ENCODE measurements around the gene COLQ. TPM values are rescaled to one million over a fixed set of nuclear protein-coding genes. Genes with fewer than 3 reads are reported as not detected.
"Not testable (repeated sequence)": the region's sequence is repeated elsewhere in the genome, so short reads cannot be mapped to it uniquely, and the experiment has no call there.

COLQ gene
- total and polyA plus RNA-seq, 9 donors: 15.9 to 42.8 (median 32.8) TPM

DNA sequence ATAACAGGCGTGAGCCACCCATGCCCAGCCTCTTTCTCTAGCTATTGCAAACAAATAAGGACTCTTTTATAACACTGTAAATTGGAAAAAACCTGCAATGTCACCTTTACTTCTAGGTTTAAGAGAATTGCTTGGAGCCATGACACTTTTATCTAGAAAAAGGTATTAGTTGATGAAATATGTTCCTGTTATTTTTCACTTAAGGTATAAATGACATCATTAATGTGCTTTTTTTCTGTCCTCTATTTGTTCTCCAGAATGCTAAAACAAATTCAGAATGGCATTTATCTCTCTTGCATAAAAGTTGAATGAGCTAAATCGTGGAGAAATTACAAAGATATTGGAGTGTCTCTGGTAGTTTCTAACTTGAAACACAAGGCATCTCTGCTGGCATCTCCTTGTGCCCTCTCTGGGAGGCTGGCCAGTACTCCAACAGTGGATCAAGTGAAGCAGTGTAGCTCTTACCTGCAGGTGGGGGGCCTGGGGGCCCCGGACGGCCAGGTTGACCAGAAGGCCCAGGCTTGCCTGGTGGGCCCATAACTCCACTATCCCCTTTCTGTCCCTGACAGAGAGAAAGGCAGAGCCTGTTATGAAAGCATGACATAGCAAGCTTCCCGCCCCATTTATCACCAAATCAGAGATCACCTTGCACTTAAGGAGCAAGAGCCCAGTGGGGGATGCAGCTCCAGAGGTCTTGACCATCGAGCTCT is 55.5 kb downstream of the COLQ start:
- no peak for DNase-seq
- Histone ChIP-seq H3K27me3 (ENCODE audit: control insufficient read depth, insufficient read depth, low read length) (no peaks in the 10 kb centered on the region), H3K9me3 (replicated peaks; ENCODE audit: control insufficient read depth, low read depth, low read length) (no peaks in the 10 kb centered on the region), H3K4me1 (ENCODE audit: control insufficient read depth, insufficient read depth, low read length) (peaks cover 12% of the 10 kb centered on the region), H3K36me3 (ENCODE audit: control insufficient read depth, insufficient read depth, low read length) (peaks cover 14% of the 10 kb centered on the region), H3K4me3 (ENCODE audit: low read length) (no peak overlapping the region), H3K27ac (ENCODE audit: low read length) (no peak overlapping the region)
- no CpG with 5 or more reads among the region's 6 CpGs for WGBS (ENCODE audit: insufficient coverage)

DNA sequence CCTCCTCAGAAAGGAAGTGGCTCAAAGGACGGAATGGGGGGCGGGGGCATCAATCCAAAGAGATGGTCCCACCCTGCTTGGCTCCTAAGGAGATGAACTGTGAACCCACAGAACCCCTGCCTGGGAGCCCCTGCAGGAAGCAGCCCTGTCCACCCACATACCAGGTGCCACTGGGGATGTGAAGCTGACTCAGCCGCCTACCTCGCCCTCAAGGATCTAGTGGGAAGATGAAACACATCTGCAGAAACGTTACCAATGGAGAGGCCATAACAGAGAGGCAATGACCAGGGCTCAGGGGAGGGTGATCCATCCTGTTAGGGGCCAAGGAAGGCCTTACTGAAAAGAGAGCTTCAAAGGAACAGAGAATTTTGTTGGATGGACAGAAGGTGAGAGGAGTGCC is 59.1 kb downstream of the COLQ start:
- Histone ChIP-seq H3K36me3 (ENCODE audit: control insufficient read depth, insufficient read depth, low read length) (peaks cover 11% of the 10 kb centered on the region), H3K9me3 (replicated peaks; ENCODE audit: control insufficient read depth, low read depth, low read length) (no peaks in the 10 kb centered on the region), H3K4me1 (ENCODE audit: control insufficient read depth, insufficient read depth, low read length) (peaks cover 3% of the 10 kb centered on the region), H3K27me3 (ENCODE audit: control insufficient read depth, insufficient read depth, low read length) (no peaks in the 10 kb centered on the region), H3K4me3 (ENCODE audit: low read length) (no peak overlapping the region), H3K27ac (ENCODE audit: low read length) (no peak overlapping the region)
- no peak for DNase-seq
- WGBS (ENCODE audit: insufficient coverage): 87% methylated on average over 3 of the region's 5 CpGs

DNA sequence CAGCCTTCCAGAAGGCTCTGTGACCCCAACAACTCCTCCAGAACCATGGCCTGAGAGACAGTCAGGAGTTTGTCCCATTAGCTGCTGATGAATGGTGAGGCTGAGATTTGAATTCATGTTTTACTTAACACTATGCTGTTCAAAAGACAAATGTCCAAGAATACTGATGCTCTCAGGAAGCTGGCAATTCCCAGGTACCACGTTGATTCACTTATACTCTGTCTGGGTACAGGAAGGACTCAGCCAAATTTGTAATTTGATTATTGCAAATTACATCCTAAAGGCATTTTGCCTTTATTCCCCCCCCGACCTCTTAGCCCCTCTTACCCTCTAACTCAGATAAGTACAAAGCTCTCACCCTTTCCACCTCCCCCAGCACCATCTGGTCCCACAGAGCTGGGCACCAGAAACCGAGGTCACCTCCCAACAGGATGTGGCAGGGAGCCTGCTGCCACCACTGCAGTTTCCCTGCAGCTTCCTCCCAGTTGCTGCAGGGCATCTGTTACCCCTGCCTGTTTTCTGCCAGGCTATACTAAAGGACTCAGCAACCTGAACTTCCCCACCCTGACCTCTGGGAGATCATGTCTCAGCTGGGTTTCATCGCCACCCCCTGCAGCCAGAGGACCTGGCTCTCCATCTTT is 60.5 kb downstream of the COLQ start:
- Histone ChIP-seq H3K36me3 (ENCODE audit: control insufficient read depth, insufficient read depth, low read length) (peaks cover 15% of the 10 kb centered on the region), H3K4me1 (ENCODE audit: control insufficient read depth, insufficient read depth, low read length) (no peaks in the 10 kb centered on the region), H3K27ac (ENCODE audit: low read length) (no peak overlapping the region), H3K4me3 (ENCODE audit: low read length) (no peak overlapping the region), H3K9me3 (replicated peaks; ENCODE audit: control insufficient read depth, low read depth, low read length) (no peaks in the 10 kb centered on the region), H3K27me3 (ENCODE audit: control insufficient read depth, insufficient read depth, low read length) (no peaks in the 10 kb centered on the region)
- no peak for DNase-seq
- WGBS (ENCODE audit: insufficient coverage): 58% methylated on average over 2 of the region's 4 CpGs

DNA sequence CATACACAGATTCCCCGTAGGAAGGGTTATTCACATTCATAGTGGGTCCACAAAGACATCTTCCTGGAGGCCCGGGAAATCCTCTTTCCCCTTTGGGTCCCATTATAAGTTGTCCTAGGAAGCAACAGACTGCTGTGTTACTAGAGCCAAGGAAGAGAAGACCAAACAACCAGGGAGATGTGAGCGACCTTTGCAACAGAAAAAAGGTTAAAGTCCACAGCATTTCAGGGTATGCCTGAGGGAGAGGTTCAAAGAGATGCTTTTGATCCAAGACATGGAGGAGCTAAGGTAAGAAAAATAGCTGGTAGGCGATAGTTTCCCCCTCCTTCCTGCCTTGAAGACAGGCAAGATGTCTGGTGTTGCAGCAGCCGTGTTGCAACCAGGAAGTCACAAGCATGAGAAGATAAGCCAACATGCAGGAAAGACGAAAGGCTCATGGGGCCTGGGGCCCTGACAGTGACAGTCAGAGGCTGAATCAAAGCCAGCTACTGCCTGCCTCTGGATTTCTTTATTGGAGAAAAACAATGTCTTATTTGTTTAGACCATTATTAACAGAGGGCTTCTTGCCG is 63.2 kb downstream of the COLQ start:
- WGBS (ENCODE audit: insufficient coverage): 88% methylated on average over 6 of the region's 7 CpGs
- Histone ChIP-seq H3K27me3 (ENCODE audit: control insufficient read depth, insufficient read depth, low read length) (no peaks in the 10 kb centered on the region), H3K4me3 (ENCODE audit: low read length) (no peak overlapping the region), H3K9me3 (replicated peaks; ENCODE audit: control insufficient read depth, low read depth, low read length) (no peaks in the 10 kb centered on the region), H3K27ac (ENCODE audit: low read length) (no peak overlapping the region), H3K4me1 (ENCODE audit: control insufficient read depth, insufficient read depth, low read length) (no peaks in the 10 kb centered on the region), H3K36me3 (ENCODE audit: control insufficient read depth, insufficient read depth, low read length) (peaks cover 18% of the 10 kb centered on the region)
- no peak for DNase-seq

DNA sequence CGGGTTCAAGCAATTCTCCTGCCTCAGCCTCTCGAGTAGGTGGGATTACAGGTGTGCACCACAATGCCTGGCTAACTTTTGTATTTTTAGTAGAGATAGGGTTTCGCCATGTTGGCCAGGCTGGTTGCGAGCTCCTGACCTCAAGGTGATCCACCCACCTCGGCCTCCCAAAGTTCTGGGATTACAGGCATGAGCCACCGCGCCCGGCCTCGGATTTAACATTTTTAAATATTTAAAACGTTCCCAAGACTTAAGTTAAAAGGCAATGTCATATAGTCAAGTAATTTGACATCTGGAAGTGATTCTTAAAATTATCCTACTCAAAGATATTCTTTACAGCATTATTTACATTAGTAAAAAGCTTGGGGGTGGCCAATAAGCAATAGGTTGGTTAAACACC is 64.6 kb downstream of the COLQ start:
- 83% methylated on average over 1 of the region's 10 CpGs for WGBS (ENCODE audit: insufficient coverage)

DNA sequence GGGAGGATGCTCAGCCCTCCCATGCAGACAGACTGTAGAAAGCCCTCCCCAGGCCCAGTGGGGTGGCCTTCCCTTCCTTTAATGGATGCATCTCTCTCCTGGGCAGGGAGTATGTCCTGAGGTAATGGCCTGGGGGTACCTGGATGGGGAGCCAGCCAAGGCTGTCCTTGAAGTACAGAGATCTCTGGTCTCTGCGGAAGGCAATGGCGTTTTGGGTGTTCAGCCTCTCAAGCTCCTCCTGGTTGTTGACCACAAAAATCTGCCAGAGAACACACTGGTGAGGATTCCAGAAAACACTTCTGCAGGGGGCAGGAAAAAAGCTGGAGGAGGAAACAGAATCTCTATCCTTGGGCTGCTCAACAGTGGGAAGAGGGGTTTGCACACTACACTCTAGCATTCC is 65.2 kb downstream of the COLQ start:
- Histone ChIP-seq H3K9me3 (replicated peaks; ENCODE audit: control insufficient read depth, low read depth, low read length) (no peaks in the 10 kb centered on the region), H3K4me3 (ENCODE audit: low read length) (no peak overlapping the region), H3K36me3 (ENCODE audit: control insufficient read depth, insufficient read depth, low read length) (peaks cover 18% of the 10 kb centered on the region), H3K27ac (ENCODE audit: low read length) (no peak overlapping the region), H3K4me1 (ENCODE audit: control insufficient read depth, insufficient read depth, low read length) (no peaks in the 10 kb centered on the region), H3K27me3 (ENCODE audit: control insufficient read depth, insufficient read depth, low read length) (no peaks in the 10 kb centered on the region)
- no peak for DNase-seq
- 100% methylated on average over 2 of the region's 2 CpGs for WGBS (ENCODE audit: insufficient coverage)

More for the DNA sequence above, 64.6 kb downstream of the COLQ start:
- not testable (repeated sequence) for H3K9me3 ChIP-seq (replicated peaks; ENCODE audit: control insufficient read depth, low read depth, low read length); H3K4me1 ChIP-seq (ENCODE audit: control insufficient read depth, insufficient read depth, low read length); H3K27me3 ChIP-seq (ENCODE audit: control insufficient read depth, insufficient read depth, low read length); DNase-seq; H3K4me3 ChIP-seq (ENCODE audit: low read length); H3K27ac ChIP-seq (ENCODE audit: low read length)
- peaks cover 18% of the 10 kb centered on the region for H3K36me3 ChIP-seq (ENCODE audit: control insufficient read depth, insufficient read depth, low read length)

DNA sequence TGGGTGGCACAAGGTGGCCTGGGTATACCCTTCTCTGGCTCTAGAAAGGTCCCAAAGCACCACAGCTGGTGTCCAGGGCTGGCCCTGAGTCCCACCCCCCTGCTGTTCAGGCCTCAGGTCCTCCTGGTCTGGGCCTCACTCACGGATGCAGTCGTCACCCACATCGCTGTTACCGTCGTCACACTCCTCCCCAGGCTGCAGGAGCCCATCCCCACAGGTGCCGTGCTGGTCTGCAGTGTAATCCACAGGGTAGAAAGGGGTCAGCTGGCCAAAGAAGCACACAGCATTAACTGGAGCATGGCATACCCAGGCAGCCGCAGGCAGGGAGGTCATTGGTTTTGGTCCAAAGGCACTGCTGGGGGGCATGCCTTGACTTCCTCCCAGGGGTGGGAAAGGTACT is 65.8 kb downstream of the COLQ start:
- Histone ChIP-seq H3K4me1 (ENCODE audit: control insufficient read depth, insufficient read depth, low read length) (no peaks in the 10 kb centered on the region), H3K9me3 (replicated peaks; ENCODE audit: control insufficient read depth, low read depth, low read length) (no peaks in the 10 kb centered on the region), H3K27ac (ENCODE audit: low read length) (no peak overlapping the region), H3K4me3 (ENCODE audit: low read length) (no peak overlapping the region), H3K27me3 (ENCODE audit: control insufficient read depth, insufficient read depth, low read length) (no peaks in the 10 kb centered on the region), H3K36me3 (ENCODE audit: control insufficient read depth, insufficient read depth, low read length) (peaks cover 21% of the 10 kb centered on the region)
- 87% methylated on average over 7 of the region's 7 CpGs for WGBS (ENCODE audit: insufficient coverage)
- no peak for DNase-seq

DNA sequence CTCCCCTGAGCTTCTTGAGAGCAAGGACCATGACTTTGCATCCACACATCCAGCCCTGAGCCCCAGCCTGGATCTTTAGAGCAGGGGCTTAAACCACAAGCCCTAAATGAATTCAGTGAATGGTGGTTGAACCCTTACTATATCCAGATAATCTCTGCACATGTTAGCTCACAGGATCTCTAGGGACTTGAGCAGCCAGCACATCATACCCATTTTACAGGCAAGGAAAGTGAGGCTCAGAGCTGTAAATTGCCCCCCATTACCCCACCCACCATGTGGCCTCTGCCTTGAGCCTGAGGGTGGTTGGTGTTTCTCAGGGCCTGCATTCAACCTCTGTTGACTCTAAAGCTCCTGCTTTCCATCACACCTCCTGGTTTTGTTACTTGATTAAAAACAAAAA is 66.5 kb downstream of the COLQ start:
- H3K27me3 ChIP-seq (ENCODE audit: control insufficient read depth, insufficient read depth, low read length): no peaks in the 10 kb centered on the region
- no peaks in the 10 kb centered on the region for H3K4me1 ChIP-seq (ENCODE audit: control insufficient read depth, insufficient read depth, low read length)
- no peak overlapping the region for H3K27ac ChIP-seq (ENCODE audit: low read length)
- DNase-seq: no peak
- no peaks in the 10 kb centered on the region for H3K9me3 ChIP-seq (replicated peaks; ENCODE audit: control insufficient read depth, low read depth, low read length)
- peaks cover 29% of the 10 kb centered on the region for H3K36me3 ChIP-seq (ENCODE audit: control insufficient read depth, insufficient read depth, low read length)
- H3K4me3 ChIP-seq (ENCODE audit: low read length): no peak overlapping the region

DNA sequence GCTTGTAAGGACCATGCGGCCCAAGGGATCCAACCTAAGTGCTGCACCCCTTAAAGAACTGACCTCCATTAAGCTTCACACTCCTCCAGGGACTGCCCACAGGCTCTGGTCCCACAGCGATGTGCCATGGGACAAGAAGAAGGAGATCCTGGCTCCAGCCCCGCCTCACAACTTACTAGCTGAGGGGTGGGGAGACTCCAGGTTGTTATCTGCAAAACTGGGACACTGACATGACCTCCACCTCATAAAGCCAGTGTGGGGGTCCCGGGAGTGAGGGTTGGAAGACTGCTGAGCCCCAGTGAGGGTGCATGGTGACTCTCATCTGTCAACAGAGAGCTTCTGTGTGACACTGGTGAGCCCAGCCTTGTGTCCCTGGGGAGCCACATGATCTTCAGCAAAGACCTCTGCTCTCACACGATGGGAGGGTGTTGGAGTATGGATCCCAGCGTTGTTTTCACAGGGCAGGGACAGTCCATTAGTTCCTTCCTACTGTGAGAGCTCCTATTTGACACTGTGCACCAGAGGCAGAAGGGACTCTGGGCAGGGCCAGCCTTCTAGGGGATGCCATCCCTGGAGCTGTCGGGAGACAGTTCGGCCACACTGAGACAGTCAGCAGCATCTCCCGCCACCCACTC is 67.4 kb downstream of the COLQ start:
- Histone ChIP-seq H3K27me3 (ENCODE audit: control insufficient read depth, insufficient read depth, low read length) (no peaks in the 10 kb centered on the region), H3K4me1 (ENCODE audit: control insufficient read depth, insufficient read depth, low read length) (no peaks in the 10 kb centered on the region), H3K9me3 (replicated peaks; ENCODE audit: control insufficient read depth, low read depth, low read length) (no peaks in the 10 kb centered on the region), H3K4me3 (ENCODE audit: low read length) (no peak overlapping the region), H3K36me3 (ENCODE audit: control insufficient read depth, insufficient read depth, low read length) (peaks cover 36% of the 10 kb centered on the region), H3K27ac (ENCODE audit: low read length) (no peak overlapping the region)
- 78% methylated on average over 6 of the region's 9 CpGs for WGBS (ENCODE audit: insufficient coverage)
- DNase-seq: no peak

DNA sequence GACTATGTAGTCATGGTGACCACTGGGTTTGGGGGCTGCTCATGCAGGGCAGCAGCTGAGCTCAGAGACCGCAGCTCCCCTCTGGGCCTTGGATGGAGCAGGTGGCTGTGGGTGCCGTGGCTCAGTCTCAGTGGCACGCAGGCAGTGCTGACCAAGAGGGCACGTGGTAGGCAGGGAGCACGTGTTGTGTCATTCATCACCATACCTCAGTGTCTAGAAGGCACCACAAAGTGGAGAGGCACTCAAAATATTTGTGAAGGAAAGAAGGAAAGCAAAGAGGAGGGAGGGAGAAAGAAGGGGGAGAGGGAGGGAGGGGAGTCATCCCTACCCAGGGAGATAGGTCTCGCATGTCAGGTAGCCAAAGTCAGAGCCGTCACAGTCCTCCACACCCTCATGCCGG is 68.0 kb downstream of the COLQ start:
- Histone ChIP-seq H3K27me3 (ENCODE audit: control insufficient read depth, insufficient read depth, low read length) (no peaks in the 10 kb centered on the region), H3K4me1 (ENCODE audit: control insufficient read depth, insufficient read depth, low read length) (no peaks in the 10 kb centered on the region), H3K4me3 (ENCODE audit: low read length) (no peak overlapping the region), H3K9me3 (replicated peaks; ENCODE audit: control insufficient read depth, low read depth, low read length) (no peaks in the 10 kb centered on the region), H3K36me3 (ENCODE audit: control insufficient read depth, insufficient read depth, low read length) (peaks cover 36% of the 10 kb centered on the region), H3K27ac (ENCODE audit: low read length) (no peak overlapping the region)
- no peak for DNase-seq
- whole genome bisulfite sequencing (ENCODE audit: insufficient coverage): 97% methylated on average over 5 of the region's 8 CpGs

Data from muscle of leg (tissue), 11 donors.